ENCODE data around the gene KLHL14. TPM values are rescaled to one million over a fixed set of nuclear protein-coding genes. Genes with fewer than 3 reads are reported as not detected.

The KLHL14 gene
- total and polyA plus RNA-seq, 2 of the 13 experiments (the other 11 are each of a cell fraction or from before 2014, with no cell fraction given) = 16.0 to 41.8 TPM

GRCh38 chr18:32803568-32803967 is 30.7 kb upstream of the KLHL14 start (continued):
- peak; percentile 80 for TF ChIP-seq RERE (CRISPR knock-in tag; IDR thresholded peaks at IDR 0.05; ENCODE audit: low read depth)
- no peak for TF ChIP-seq ZNF276 (CRISPR knock-in tag; IDR thresholded peaks at IDR 0.05; ENCODE audit: low read depth)
- peak; percentile 100 for TF ChIP-seq NFRKB (IDR thresholded peaks at IDR 0.05)
- no peak for TF ChIP-seq ZNF775 (CRISPR knock-in tag; IDR thresholded peaks at IDR 0.05; ENCODE audit: borderline replicate concordance)
- no peak for TF ChIP-seq ELF4 (CRISPR knock-in tag; IDR thresholded peaks at IDR 0.05; ENCODE audit: borderline replicate concordance)
- TF ChIP-seq THYN1 (CRISPR knock-in tag; IDR thresholded peaks at IDR 0.05; ENCODE audit: borderline replicate concordance, low read depth) = 0 out of 2 replicates have a peak, but pooled peaks have one; percentile 38
- 0 out of 2 replicates have a peak, but pooled peaks have one; percentile 23 for TF ChIP-seq KDM2A (CRISPR knock-in tag; IDR thresholded peaks at IDR 0.05; ENCODE audit: borderline replicate concordance, low read depth)
- TF ChIP-seq ZNF75D (CRISPR knock-in tag; IDR thresholded peaks at IDR 0.05; ENCODE audit: borderline replicate concordance) = no peak
- TF ChIP-seq ZKSCAN1 (IDR thresholded peaks at IDR 0.05; ENCODE audit: low read length) = 0 out of 2 replicates have a peak, but pooled peaks have one; percentile 13
- TF ChIP-seq FOSL2 (CRISPR knock-in tag; IDR thresholded peaks at IDR 0.05) = peak; percentile 86
- TF ChIP-seq ATF7 (IDR thresholded peaks at IDR 0.05) = peak; percentile 77
- TF ChIP-seq ATF7 (CRISPR knock-in tag; IDR thresholded peaks at IDR 0.05) = peak; percentile 97
- TF ChIP-seq, protein P1, sequence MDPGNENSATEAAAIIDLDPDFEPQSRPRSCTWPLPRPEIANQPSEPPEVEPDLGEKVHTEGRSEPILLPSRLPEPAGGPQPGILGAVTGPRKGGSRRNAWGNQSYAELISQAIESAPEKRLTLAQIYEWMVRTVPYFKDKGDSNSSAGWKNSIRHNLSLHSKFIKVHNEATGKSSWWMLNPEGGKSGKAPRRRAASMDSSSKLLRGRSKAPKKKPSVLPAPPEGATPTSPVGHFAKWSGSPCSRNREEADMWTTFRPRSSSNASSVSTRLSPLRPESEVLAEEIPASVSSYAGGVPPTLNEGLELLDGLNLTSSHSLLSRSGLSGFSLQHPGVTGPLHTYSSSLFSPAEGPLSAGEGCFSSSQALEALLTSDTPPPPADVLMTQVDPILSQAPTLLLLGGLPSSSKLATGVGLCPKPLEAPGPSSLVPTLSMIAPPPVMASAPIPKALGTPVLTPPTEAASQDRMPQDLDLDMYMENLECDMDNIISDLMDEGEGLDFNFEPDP (CRISPR knock-in tag; conservative IDR thresholded peaks at IDR 0.05) = no peak
- TF ChIP-seq ZNF644 (CRISPR knock-in tag; IDR thresholded peaks at IDR 0.05; ENCODE audit: low read depth) = peak; percentile 92
- TF ChIP-seq HNF1A (IDR thresholded peaks at IDR 0.05; ENCODE audit: low read depth) = peak; percentile 73
- TF ChIP-seq HNF1A (CRISPR knock-in tag; IDR thresholded peaks at IDR 0.05; ENCODE audit: borderline replicate concordance) = peak; percentile 91
- TF ChIP-seq NFKBIZ (CRISPR knock-in tag; IDR thresholded peaks at IDR 0.05) = peak; percentile 69; the same call in 1 of the 2 replicates
- TF ChIP-seq FOXJ3 (CRISPR knock-in tag; IDR thresholded peaks at IDR 0.05; ENCODE audit: borderline replicate concordance) = peak; percentile 92

Data from HepG2 (cell line).